Hypothalamus (tissue), 51 donors: ENCODE results near the gene PPP2R2C.

Source experiments
- DNase-seq, 51 donors: peaks; one replicate each; lab custom pipeline; 2025; lab: John Stamatoyannopoulos, UW

The PPP2R2C gene

DNA sequence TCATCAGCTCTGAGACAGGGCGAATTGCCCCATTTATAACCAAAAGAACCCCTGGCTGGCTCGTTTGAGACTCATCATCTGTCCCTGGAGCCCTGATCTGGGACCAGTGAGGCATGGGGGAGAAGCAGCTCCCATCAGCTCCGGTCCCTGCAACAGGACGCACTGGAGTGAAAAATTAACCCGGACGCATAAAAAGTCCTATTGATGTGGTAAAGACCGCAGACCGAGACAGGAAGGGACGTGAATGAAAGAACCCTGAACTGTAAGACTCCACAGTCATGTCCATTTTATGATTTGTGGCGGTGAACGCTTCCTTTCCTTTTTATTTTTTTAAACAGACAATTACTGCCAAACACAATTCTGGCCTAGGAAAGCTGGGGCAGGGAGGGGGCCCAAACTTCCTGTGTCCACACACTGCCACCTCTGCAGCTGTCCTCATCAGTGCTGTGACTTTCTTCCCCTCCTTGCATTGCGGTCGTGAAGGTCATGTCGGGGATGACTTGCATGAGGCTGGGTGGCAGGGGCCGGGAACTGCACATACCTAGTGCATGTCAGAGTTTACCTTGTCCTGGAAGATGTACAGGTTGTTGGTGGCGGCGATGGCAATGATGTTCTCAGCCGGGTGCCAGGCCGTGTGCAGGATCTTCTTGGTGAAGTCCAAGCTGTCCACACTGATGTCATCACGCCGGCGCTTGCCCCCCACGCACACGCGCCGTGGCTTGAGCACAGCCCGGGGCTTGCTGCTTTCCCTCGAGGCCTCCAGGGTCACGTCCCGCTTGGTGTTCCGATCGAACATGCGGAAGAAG, 149.4 kb downstream of the PPP2R2C start:
- DNase-seq: no peak

DNA sequence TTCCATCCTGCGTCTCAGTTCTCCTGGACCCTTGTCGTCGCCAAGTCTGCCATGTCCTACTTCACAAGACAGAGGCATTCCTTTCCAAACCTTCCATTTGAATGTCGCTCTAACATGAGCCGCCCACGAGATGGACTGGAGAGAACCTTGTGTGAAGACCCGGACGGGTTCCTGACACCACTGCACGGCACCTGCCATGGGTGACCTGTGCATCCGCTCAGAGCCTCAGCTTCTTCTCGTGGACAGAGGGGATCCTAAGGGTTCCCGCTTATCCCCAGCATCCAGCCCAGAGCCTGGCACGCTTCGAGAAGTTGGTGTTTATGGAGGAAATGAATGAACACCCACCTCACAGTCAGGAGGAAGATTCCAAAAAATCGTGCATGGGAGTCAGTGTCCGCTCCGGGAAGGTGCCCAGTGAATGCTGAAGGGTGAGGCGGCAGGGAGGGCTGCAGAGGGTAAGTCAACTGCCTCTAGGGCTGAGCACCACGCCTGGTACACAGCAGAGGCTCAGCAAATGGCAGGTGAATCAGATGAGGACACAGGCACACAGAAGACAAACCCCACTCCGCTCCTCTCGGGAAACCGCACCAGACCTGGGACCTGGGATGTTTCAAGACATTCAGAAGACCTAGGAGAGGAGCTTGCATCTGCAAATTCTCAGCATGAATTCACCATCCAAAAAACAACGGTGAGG, 150.2 kb downstream of the PPP2R2C start:
- no peak for DNase-seq

DNA sequence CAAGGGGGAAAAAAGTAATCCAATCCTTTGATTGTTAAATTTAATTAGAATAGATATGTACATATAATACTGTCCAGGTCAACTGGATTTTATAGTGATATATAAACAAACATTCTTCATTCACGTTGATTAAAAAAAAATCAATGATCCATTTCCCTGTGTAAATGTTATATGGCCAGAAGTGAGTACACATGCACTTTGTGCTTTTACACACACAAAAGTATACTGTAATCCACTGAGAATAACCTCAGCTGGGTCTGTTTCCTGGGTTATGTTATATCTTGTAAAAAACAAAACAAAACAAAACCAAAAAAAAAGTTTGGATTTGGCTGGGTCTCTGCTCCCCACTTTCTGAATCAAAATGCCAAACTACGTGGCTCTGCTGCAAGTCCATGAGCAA, 151.1 kb downstream of the PPP2R2C start:
- DNase-seq: no peak

DNA sequence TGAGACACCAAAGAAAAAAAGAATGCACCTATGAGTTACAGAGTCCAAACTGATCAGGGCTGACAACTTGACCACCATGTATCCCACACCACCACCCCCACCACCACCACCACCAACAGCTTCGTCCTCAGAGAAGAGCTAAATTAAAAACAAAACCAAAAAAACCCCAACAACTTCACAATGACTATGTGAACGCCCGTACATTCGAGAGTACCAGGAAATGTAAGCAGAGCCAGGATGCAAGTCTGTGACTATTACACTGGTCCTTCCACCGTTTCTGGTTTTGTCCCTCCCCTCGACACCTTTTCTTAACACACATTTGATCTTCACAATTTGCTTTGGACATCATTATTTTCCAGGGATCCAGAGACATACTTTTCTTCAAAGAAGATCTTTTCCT, 151.8 kb downstream of the PPP2R2C start:
- no peak for DNase-seq

DNA sequence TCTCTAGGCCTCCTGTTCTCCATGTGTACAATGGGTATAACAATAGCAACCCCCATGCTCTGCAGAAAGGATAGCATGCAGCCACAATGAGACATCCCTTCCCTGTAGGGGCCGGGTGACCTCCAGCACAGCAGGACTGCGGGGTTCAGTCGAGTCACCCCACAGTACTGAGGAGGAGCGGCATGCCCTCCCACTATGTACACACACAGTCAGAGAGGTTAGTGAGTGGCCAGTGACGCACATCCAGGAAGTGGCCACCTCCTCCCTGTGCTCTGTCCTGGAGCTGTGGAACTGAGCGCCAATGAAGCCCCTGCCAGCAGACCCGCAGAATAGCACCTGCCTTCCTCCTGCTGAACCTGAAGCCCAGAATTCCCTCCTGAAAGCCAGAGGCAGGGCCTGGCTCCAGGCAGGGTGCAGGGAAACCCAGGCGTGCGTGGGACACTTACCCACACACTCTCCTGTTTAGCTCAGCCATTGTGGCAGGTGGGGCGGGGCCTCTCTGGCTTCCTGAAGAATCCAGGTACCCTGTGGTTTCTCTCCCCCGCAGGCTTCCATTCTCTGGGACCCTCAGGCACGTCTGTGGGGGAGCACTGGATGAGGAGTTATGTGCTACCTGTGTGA, 152.8 kb downstream of the PPP2R2C start:
- no peak for DNase-seq

DNA sequence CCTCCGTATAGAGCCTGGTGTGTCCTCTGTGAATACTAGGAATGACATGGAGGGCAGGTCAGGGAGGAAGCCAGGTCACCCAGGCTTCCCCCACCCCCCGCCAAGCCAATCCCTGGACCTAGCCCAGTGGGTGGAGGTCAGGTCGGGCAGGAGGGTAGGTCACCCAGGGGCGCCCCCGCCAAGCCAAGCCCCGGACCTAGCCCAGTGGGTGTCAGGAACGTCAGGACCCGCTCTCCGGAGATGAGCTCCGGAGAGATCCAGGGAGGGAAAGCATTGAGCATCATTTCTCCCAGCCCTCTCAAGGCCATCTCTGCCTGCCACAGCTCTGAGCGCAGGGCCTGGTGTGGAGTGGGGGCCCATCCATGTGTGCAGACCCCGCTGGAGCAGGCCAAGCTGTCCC, 154.2 kb downstream of the PPP2R2C start:
- DNase-seq: no peak

DNA sequence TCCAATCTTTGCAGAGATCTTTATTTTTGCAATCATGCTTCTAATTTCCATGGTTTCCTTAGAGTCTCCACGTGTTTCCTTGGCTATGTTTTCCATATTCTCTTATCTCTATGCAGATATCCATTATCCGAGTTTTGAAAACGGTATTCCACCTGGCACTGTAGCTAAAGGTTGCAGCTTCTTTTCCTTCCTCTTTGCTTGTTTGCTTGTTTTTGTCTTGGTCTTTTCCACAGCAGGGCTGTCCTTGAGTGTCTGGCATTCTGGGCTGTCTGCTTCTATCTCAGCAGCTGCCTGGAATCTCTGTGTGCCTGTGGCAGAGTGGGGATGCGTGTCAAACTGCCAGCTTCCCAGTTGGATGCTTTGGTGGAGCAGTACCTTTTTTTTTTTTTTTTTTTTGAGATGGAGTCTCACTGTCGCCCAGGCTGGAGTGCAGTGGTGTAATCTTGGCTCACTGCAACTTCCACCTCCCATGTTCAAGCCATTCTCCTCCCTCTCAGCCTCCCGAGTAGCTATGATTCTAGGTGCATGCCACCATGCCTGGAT, 155.9 kb downstream of the PPP2R2C start:
- DNase-seq: no peak

DNA sequence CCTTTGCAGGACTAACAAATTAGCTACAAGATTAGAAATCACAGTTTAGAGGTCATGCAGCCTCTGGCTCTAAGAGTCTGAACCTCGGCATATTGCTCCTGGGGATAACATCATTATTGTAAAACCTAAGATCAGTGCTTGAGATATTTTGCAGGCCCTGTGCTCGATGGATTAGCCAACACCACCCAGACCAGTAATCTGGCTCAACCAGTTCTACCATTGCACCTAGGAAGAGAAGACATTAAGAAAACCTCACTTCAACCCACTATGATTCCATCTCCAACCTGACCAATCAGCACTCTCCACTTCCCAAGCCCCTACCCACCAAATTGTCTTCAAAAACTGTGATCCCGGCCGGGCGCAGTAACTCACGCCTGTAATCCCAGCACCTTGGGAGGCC, 159.2 kb downstream of the PPP2R2C start:
- DNase-seq: no peak

DNA sequence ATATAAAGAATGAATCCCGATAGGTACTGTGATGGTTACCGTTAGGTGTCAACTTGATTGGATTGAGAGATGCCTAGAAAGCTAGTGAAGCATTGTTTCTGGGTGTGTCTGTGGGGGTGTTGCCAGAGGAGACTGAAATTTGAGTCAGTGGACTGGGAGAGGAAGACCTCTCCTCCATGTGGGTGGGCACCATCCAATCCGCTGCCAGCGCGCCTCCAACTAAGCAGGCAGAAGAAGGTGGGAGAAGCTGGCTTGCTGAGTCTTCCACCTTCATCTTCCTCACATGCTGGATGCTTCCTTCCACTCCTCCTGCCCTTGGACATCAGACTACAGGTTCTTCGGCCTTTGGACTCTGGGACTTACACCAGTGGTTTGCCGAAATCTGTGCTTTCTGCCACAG, 162.6 kb downstream of the PPP2R2C start:
- no peak for DNase-seq

DNA sequence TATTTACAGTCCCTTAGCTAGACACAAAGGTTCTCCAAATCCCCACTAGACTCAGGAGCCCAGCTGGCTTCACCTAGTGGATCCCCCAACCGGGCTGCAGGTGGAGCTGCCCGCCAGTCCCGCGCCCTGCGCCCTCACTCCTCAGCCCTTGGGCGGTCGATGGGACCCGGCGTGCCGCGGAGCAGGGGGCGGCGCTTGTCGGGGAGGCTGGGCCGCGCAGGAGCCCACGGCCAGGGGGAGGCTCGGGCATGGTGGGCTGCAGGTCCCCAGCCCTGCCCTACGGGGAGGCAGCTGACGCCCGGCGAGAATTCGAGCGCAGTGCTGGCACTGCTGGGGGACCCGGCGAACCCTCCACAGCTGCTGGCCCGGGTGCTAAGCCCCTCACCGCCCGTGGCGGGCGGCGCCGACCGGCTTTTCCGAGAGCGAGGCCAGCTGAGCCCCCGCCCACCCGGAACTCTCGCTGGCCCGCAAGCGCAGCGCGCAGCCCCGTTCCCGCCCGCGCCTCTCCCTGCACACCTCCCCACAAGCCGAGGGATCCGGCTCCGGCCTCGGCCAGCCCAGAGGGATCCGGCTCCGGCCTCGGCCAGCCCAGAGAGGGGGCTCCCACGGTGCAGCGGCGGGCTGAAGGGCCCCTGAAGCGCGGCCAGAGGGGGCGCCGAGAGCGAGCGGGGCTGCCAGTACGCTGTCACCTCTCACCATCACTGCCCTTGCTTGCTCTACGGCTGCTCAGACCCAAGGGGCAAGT, 163.3 kb downstream of the PPP2R2C start:
- peak in 9 of 51 donors; percentile 8 to 47 (median 24) for DNase-seq

DNA sequence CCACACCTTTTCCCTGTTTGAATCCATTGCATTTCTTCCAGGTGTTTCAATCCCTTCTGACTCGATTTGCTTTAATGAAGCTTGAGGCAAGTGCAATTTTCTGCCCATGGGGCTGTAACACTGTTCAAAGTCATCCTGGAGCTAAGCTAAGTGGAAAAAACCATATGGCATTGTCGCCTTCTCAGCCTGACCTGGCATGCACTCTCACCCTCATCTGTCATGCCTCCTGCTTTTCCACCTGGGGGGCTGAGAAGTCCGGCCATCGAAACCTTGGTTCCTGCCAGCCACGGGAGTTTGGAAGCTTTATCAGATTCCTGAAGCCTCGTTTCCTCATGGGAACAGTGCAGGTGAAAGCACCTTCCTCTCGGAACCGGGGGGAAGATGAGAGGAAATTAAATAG, 164.5 kb downstream of the PPP2R2C start:
- DNase-seq: no peak

DNA sequence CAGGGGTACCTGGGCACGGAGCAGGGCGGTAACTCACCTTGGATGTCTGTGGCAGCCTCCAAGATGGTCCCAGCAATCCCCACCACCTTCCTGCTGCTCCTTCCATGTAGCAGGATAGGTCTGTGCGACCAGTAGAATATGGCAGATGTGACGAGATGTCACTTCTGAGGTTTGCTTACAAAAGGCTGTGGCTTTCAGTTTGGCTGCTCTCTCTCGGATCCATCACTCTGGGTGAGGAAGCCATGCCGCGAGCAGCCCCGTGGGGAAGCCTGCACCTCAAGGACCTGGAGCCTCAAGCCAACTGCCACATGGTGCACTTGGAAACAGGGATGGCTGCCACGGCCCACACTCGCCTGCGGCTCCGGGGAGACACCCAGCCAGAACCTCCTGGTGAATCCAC, 165.2 kb downstream of the PPP2R2C start:
- no peak for DNase-seq

DNA sequence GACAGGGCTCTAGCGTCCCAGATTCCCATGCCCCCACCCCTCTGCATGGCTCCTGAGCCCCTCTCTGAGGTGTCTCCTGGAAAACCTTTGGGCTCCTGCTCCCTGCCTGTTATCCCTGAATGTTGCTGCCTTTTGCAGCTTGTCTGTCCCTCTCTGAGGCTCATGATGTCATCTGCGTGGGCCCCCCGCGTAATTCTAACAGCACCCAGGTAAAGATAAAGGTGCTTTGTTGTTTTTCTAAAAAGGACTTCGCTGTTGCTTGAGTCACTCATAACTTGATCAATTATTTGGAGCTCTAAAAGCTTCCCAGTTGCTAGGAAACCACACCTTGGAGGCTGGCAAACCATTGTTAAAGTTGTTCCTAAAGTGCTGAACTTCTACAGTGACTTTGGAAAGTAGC, 166.1 kb downstream of the PPP2R2C start:
- peak in 2 of 51 donors; percentile 29 to 42 for DNase-seq

DNA sequence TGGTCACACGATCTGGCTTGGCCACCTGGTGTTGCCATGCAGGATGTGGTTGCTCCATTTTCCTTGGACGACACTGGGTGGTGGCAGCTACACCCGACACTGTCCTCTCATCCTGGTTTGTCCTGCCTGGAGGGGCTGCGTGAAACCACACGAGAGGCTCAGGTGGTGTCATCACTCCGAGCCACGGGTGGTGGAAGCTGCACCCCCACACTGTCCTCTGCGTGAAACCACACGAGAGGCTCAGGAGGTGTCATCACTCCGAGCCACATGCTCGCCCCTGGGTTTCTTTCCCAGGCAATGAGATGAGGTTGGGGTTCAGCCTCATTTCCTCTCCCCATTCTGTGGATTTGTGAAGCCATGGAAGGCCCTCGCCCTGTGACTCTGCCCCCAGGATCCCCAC, 168.5 kb downstream of the PPP2R2C start:
- no peak for DNase-seq

DNA sequence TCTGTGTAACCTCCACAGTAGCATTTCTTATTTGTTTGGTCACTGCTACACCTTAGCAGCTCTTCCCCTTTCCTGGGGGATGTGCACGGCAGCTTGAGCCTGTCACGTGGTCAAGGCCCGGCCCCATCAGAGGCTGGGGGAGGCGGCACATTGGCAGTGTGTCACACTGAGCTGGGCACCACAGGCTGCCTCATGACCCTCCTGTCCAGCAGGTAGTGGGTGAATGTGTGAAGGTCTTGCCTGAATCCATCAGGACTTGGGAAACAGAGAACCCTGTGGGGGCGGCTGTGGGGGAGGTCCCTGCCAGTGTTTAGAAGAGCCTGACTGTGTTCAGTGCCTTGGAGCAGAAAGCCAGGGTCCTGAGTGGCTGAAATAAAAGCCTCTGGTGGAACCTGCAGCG, 169.5 kb downstream of the PPP2R2C start:
- DNase-seq: no peak

DNA sequence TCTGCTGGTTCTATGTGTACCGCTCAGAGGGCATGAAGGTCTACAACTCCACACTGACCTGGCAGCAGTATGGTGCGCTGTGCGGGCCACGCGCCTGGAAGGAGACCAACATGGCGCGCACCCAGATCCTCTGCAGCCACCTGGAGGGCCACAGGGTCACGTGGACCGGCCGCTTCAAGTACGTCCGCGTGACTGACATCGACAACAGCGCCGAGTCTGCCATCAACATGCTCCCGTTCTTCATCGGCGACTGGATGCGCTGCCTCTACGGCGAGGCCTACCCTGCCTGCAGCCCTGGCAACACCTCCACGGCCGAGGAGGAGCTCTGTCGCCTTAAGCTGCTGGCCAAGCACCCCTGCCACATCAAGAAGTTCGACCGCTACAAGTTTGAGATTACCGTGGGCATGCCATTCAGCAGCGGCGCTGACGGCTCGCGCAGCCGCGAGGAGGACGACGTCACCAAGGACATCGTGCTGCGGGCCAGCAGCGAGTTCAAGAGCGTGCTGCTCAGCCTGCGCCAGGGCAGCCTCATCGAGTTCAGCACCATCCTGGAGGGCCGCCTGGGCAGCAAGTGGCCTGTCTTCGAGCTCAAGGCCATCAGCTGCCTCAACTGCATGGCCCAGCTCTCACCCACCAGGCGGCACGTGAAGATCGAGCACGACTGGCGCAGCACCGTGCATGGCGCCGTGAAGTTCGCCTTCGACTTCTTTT, 170.5 kb downstream of the PPP2R2C start:
- no peak for DNase-seq

DNA sequence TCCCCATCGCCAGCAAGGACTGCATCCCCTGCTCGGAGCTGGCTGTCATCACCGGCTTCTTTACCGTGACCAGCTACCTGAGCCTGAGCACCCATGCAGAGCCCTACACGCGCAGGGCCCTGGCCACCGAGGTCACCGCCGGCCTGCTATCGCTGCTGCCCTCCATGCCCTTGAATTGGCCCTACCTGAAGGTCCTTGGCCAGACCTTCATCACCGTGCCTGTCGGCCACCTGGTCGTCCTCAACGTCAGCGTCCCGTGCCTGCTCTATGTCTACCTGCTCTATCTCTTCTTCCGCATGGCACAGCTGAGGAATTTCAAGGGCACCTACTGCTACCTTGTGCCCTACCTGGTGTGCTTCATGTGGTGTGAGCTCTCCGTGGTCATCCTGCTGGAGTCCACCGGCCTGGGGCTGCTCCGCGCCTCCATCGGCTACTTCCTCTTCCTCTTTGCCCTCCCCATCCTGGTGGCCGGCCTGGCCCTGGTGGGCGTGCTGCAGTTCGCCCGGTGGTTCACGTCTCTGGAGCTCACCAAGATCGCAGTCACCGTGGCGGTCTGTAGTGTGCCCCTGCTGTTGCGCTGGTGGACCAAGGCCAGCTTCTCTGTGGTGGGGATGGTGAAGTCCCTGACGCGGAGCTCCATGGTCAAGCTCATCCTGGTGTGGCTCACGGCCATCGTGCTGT, 171.2 kb downstream of the PPP2R2C start:
- no peak for DNase-seq

DNA sequence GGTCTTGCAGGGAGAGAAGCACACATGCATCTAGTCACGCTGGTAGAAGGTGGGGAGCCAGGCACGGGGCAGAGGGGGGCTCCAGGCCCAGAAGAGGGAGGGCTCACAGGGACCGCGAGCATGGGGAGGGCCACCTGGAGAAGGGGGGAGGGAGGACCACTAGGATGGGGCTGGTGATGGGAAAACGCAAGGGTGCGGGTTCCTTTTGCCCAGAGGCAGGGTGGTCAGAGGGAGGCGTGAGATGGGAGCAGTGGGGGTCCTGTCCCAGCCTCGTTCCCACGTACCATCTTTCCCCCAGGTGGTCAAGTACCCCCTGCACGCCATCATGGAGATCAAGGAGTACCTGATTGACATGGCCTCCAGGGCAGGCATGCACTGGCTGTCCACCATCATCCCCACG, 172.1 kb downstream of the PPP2R2C start:
- no peak for DNase-seq

DNA sequence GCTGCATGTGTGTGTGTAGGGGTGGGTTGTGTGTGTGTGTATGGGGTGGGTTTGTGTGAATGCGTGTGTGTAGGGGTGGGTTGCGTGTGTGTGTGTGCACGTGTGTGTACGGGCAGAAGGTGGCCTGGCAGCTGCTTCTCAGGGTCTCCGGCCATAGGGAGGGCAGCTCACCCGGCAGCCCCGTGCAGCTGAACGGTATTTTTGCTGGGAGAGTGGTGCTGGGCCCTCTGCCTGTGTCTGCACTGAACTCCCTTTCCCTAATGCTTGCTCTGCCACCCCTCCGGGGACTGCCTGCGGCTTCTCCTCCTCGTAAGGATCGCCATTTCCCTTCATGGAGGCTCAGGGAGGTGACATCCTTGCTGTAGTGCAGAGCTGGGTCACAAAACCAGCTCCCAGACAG, 172.5 kb downstream of the PPP2R2C start:
- no peak for DNase-seq

DNA sequence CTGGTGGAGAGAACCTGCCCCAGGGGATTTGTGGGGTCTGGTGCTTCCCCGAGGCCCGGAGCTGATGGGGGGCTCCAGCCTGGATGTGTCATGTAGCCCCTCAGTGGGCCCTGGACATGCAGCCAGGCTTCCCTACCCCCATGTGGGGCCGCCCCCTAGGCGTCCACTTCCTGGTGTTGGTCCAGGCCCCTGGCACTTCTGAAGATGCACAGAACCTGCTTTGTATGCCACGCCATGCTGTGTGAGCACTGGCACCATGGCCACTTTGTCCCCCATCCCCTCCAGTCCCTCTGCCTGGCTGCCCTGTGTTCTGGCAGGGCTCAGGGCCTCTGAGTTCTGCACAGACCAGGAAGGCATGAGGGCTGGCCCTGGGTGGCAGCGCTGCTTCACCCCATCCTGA, 173.6 kb downstream of the PPP2R2C start:
- peak in 5 of 51 donors; percentile 16 to 31 (median 21) for DNase-seq
